ENCODE data around the gene CDC16.

CDC16 gene

GRCh38 chr13:114212158-114212495 is 22.6 kb upstream of the CDC16 start:
- no peaks in the 10 kb centered on the region; the same call in 1 of the 2 replicates for H3K36me3 ChIP-seq (ENCODE audit: insufficient read depth, low read length)
- no peak overlapping the region for H2AFZ ChIP-seq (ENCODE audit: low read length)
- H3K27ac ChIP-seq (ENCODE audit: low read depth, low read length, poor library complexity, severe bottlenecking), result no peak overlapping the region
- no peaks in the 10 kb centered on the region for H3F3A ChIP-seq (ENCODE audit: insufficient read depth, low read length)
- peaks cover 2% of the 10 kb centered on the region; the same call in 1 of the 2 replicates for H3K27me3 ChIP-seq (ENCODE audit: insufficient read depth, low read length)
- no peak overlapping the region for H3K9ac ChIP-seq (ENCODE audit: low read length)
- no peak overlapping the region for H3K4me3 ChIP-seq (ENCODE audit: low read depth, low read length, poor library complexity, severe bottlenecking)
- no peaks in the 10 kb centered on the region for H4K20me1 ChIP-seq (ENCODE audit: insufficient read depth, low read length)
- H3K9me3 ChIP-seq (ENCODE audit: low read length), result 0 out of 2 replicates have a peak, but pooled peaks cover 2% of the 10 kb centered on the region
- H3K9me2 ChIP-seq (ENCODE audit: low read depth, low read length), result no peaks in the 10 kb centered on the region
- no peaks in the 10 kb centered on the region for H3K4me1 ChIP-seq (ENCODE audit: insufficient read depth, low read length, severe bottlenecking)
- no peak overlapping the region for H3K4me2 ChIP-seq (ENCODE audit: low read length)
- H3K79me2 ChIP-seq (ENCODE audit: insufficient read depth, low read length), result no peaks in the 10 kb centered on the region
- TF ChIP-seq CTCF (IDR thresholded peaks at IDR 0.05; ENCODE audit: low read length) (no peak), EZH2 (IDR thresholded peaks at IDR 0.05; ENCODE audit: borderline replicate concordance, low read length) (no peak)

GRCh38 chr13:114213980-114214379 is 20.7 kb upstream of the CDC16 start:
- H3K9ac ChIP-seq (ENCODE audit: low read length), result no peak overlapping the region
- no peaks in the 10 kb centered on the region for H3K9me2 ChIP-seq (ENCODE audit: low read depth, low read length)
- H3K79me2 ChIP-seq (ENCODE audit: insufficient read depth, low read length), result no peaks in the 10 kb centered on the region
- H3F3A ChIP-seq (ENCODE audit: insufficient read depth, low read length), result no peaks in the 10 kb centered on the region
- TF ChIP-seq CTCF (IDR thresholded peaks at IDR 0.05; ENCODE audit: low read length) (no peak), EZH2 (IDR thresholded peaks at IDR 0.05; ENCODE audit: borderline replicate concordance, low read length) (no peak)
- H3K4me3 ChIP-seq (ENCODE audit: low read depth, low read length, poor library complexity, severe bottlenecking), result no peak overlapping the region
- H3K27me3 ChIP-seq (ENCODE audit: insufficient read depth, low read length), result no peaks in the 10 kb centered on the region; the same call in 1 of the 2 replicates
- H3K9me3 ChIP-seq (ENCODE audit: low read length), result no peaks in the 10 kb centered on the region
- no peaks in the 10 kb centered on the region for H3K4me1 ChIP-seq (ENCODE audit: insufficient read depth, low read length, severe bottlenecking)
- H2AFZ ChIP-seq (ENCODE audit: low read length), result no peak overlapping the region
- no peak overlapping the region for H3K27ac ChIP-seq (ENCODE audit: low read depth, low read length, poor library complexity, severe bottlenecking)
- H3K4me2 ChIP-seq (ENCODE audit: low read length), result no peak overlapping the region
- H3K36me3 ChIP-seq (ENCODE audit: insufficient read depth, low read length), result no peaks in the 10 kb centered on the region
- no peaks in the 10 kb centered on the region for H4K20me1 ChIP-seq (ENCODE audit: insufficient read depth, low read length)

- H3K9ac ChIP-seq (ENCODE audit: low read length), result no peak overlapping the region
- TF ChIP-seq EZH2 (IDR thresholded peaks at IDR 0.05; ENCODE audit: borderline replicate concordance, low read length), result no peak
- TF ChIP-seq CTCF (IDR thresholded peaks at IDR 0.05; ENCODE audit: low read length), result no peak
These were observed 15.3 kb upstream of the CDC16 start for GRCh38 chr13:114219392-114219791.

More at GRCh38 chr13:114219392-114219791, 15.3 kb upstream of the CDC16 start:
- Histone ChIP-seq H4K20me1 (ENCODE audit: insufficient read depth, low read length) (no peaks in the 10 kb centered on the region), H3F3A (ENCODE audit: insufficient read depth, low read length) (no peaks in the 10 kb centered on the region), H3K9me2 (ENCODE audit: low read depth, low read length) (no peaks in the 10 kb centered on the region), H3K4me1 (ENCODE audit: insufficient read depth, low read length, severe bottlenecking) (peaks cover 6% of the 10 kb centered on the region), H3K36me3 (ENCODE audit: insufficient read depth, low read length) (no peaks in the 10 kb centered on the region), H3K79me2 (ENCODE audit: insufficient read depth, low read length) (no peaks in the 10 kb centered on the region), H3K4me2 (ENCODE audit: low read length) (no peak overlapping the region), H3K27ac (ENCODE audit: low read depth, low read length, poor library complexity, severe bottlenecking) (no peak overlapping the region), H3K4me3 (ENCODE audit: low read depth, low read length, poor library complexity, severe bottlenecking) (no peak overlapping the region), H3K27me3 (ENCODE audit: insufficient read depth, low read length) (peaks cover 8% of the 10 kb centered on the region; the same call in 1 of the 2 replicates), H2AFZ (ENCODE audit: low read length) (no peak overlapping the region), H3K9me3 (ENCODE audit: low read length) (no peaks in the 10 kb centered on the region)
